Liver (tissue), 9 donors: ENCODE measurements around the gene AQP9. TPM values are rescaled to one million over a fixed set of nuclear protein-coding genes. Genes with fewer than 3 reads are reported as not detected.

Source experiments
- DNase-seq: peaks from one replicate; pipeline ENCODE4 v3.0.0-alpha.2; 2017; ENCODE audit warnings: low spot score
- H3K27ac ChIP-seq, 2 donors: one replicate each; pipeline ENCODE4 v1.7.0; 2013; ENCODE audit warnings: inconsistent platforms in 2 of 2, low read length in 2 of 2, control low read depth in 1 of 2, low read depth in 1 of 2, mild to moderate bottlenecking in 1 of 2
- H3K27me3 ChIP-seq, 4 donors: one replicate each; pipeline versions ENCODE4 v1.6.1 to v1.7.0; 2013; ENCODE audit warnings: low read length in 3 of 4, inconsistent platforms in 1 of 4, mild to moderate bottlenecking in 1 of 4, moderate library complexity in 1 of 4; ENCODE audit not compliant: control insufficient read depth in 4 of 4, insufficient read depth in 4 of 4
- H3K36me3 ChIP-seq, 4 donors: one replicate each; pipeline versions ENCODE4 v1.6.1 to v1.7.0; 2013; ENCODE audit warnings: low read length in 3 of 4, mild to moderate bottlenecking in 3 of 4, low read depth in 1 of 4, moderate library complexity in 1 of 4; ENCODE audit not compliant: control insufficient read depth in 4 of 4, insufficient read depth in 3 of 4
- H3K4me1 ChIP-seq, 4 donors: one replicate each; pipeline versions ENCODE4 v1.6.1 to v1.7.0; 2013; ENCODE audit warnings: low read length in 3 of 4, mild to moderate bottlenecking in 3 of 4, moderate library complexity in 1 of 4; ENCODE audit not compliant: control insufficient read depth in 4 of 4, insufficient read depth in 4 of 4
- H3K4me3 ChIP-seq, 3 donors: one replicate each; pipeline versions ENCODE4 v1.6.1 to v1.7.0; 2013; ENCODE audit warnings: low read length in 3 of 3, control low read depth in 1 of 3, low read depth in 1 of 3, mild to moderate bottlenecking in 1 of 3
- H3K9ac ChIP-seq, 2 donors: one replicate each; pipeline ENCODE4 v1.7.0; 2013; ENCODE audit warnings: low read length in 2 of 2, mild to moderate bottlenecking in 2 of 2, moderate library complexity in 2 of 2, control low read depth in 1 of 2, low read depth in 1 of 2
- H3K9me3 ChIP-seq, 4 donors: one replicate each; pipeline versions ENCODE4 v1.6.1 to v1.7.0; 2013; ENCODE audit warnings: low read length in 3 of 4; ENCODE audit not compliant: control insufficient read depth in 4 of 4
- FOXA1 ChIP-seq: IDR thresholded peaks from 2 replicates; pipeline ENCODE4 v1.6.1; 2016; ENCODE audit warnings: antibody characterized with exemption
- FOXA2 ChIP-seq: IDR thresholded peaks from 2 replicates; pipeline ENCODE4 v1.6.1; 2016; ENCODE audit warnings: antibody characterized with exemption
- GABPA ChIP-seq, 2 donors: IDR thresholded peaks in 1 of 2; conservative IDR thresholded peaks in 1 of 2; 2 replicates each; pipeline ENCODE4 v1.6.1; 2016; ENCODE audit warnings: antibody characterized with exemption in 2 of 2, mild to moderate bottlenecking in 1 of 2, moderate library complexity in 1 of 2
- HNF4A ChIP-seq, 2 donors: conservative IDR thresholded peaks; 2 replicates each; pipeline ENCODE4 v1.6.1; 2016; ENCODE audit warnings: antibody characterized with exemption in 2 of 2, mild to moderate bottlenecking in 2 of 2
- JUND ChIP-seq, 2 donors: IDR thresholded peaks; 2 replicates each; pipeline ENCODE4 v1.6.1; 2016; ENCODE audit warnings: antibody characterized with exemption in 2 of 2
- NR2F2 ChIP-seq: IDR thresholded peaks from 2 replicates; pipeline ENCODE4 v1.6.1; 2016; ENCODE audit warnings: antibody characterized with exemption
- RAD21 ChIP-seq, 2 donors: IDR thresholded peaks; 2 replicates each; pipeline ENCODE4 v1.6.1; 2016; ENCODE audit warnings: antibody characterized with exemption in 2 of 2, mild to moderate bottlenecking in 2 of 2
- RXRA ChIP-seq, 2 donors: IDR thresholded peaks; 2 replicates each; pipeline ENCODE4 v1.6.1; 2017 to 2018; ENCODE audit warnings: antibody characterized with exemption in 2 of 2, mild to moderate bottlenecking in 1 of 2
- SP1 ChIP-seq: IDR thresholded peaks from 2 replicates; pipeline ENCODE4 v1.6.1; 2018; ENCODE audit warnings: antibody characterized with exemption, mild to moderate bottlenecking
- TAF1 ChIP-seq: conservative IDR thresholded peaks from 2 replicates; pipeline ENCODE4 v1.6.1; 2016; ENCODE audit warnings: antibody characterized with exemption, mild to moderate bottlenecking
- YY1 ChIP-seq: IDR thresholded peaks from 2 replicates; pipeline ENCODE4 v1.6.1; 2016; ENCODE audit warnings: antibody characterized with exemption, mild to moderate bottlenecking
- WGBS: extraction: QIAGEN DNeasy Blood & Tissue Kit; methylation state at CpG from one replicate; pipeline ENCODE4 v1.1.7; 2013; 5-methylcytosine and 5-hydroxymethylcytosine counted together
- polyA plus RNA-seq, 2 donors: library from polyadenylated mRNA; stranded (reverse) in 1 of 2; unstranded in 1 of 2; fragments of 200-250 nt in 1 of 2; fragments of >200 nt in 1 of 2; fragmentation: Nextera tagmentation in 1 of 2; extraction: Ambion mirVana in 1 of 2; gene quantifications; one replicate each; pipeline versions ENCODE4 v1.2.1 to v1.2.3, GENCODE V29; 2013 to 2015
- total RNA-seq, 2 donors: library from RNA; depleted of rRNA; stranded (reverse); fragments of >200 nt; gene quantifications; one replicate each; pipeline ENCODE4 v1.2.3, GENCODE V29; 2014
- TF ChIP-seq, protein P1 (sequence below): IDR thresholded peaks from 2 replicates; pipeline ENCODE4 v1.6.1; 2016; ENCODE audit warnings: antibody characterized with exemption
- TF ChIP-seq, protein P2 (sequence below): IDR thresholded peaks from 2 replicates; pipeline ENCODE4 v1.6.1; 2016; ENCODE audit warnings: antibody characterized with exemption
- TF ChIP-seq, protein P3 (sequence below): IDR thresholded peaks from 2 replicates; pipeline ENCODE4 v1.6.1; 2016; ENCODE audit warnings: antibody characterized with exemption, mild to moderate bottlenecking
- donor health status: healthy.
- donor health status: healthy.
- donor health status: healthy.
- donor health status: healthy.
- donor health status: healthy.

AQP9 gene
- total and polyA plus RNA-seq, 4 donors, result 1.4 to 111 (median 86.6) TPM

DNA sequence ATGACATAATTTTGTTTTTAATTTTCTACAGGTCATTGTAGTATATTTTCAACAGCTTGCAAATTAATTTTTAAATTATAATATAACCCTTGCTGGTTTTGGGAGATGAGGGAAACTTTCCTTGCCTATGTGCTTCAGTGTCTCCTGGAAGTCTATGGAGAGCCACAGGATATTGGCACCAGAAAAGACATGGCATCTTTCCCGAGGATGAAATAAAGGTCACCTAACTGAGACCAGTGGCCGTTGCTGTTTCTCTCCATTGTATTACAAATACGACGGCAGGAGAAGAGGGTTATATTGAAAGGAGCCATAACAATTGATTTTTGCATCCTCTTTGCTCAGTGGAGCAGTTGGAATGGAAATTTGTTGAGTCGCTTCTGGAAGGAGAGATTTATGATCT, 19.9 kb upstream of the AQP9 start:
- 33% methylated on average over 5 of the region's 5 CpGs for whole genome bisulfite sequencing
- Histone ChIP-seq H3K9me3 (no peaks in the 10 kb centered on the region), H3K36me3 (no peaks in the 10 kb centered on the region), H3K4me1 (peaks cover 0 to 49% (median 31%) of the 10 kb centered on the region in 4 donors), H3K4me3 (no peak overlapping the region), H3K27ac (peak overlapping the region; percentile 59 to 61), H3K9ac (no peak overlapping the region), H3K27me3 (no peaks in the 10 kb centered on the region)
- peak in 1 of 2 donors; percentile 3 for TF ChIP-seq HNF4A (conservative IDR thresholded peaks at IDR 0.05)
- no peak for TF ChIP-seq GABPA (IDR thresholded peaks at IDR 0.05 in 1 of 2, conservative IDR thresholded peaks at IDR 0.05 in 1 of 2)
- peak in 1 of 2 donors; percentile 35 for TF ChIP-seq RAD21 (IDR thresholded peaks at IDR 0.05)
- no peak for DNase-seq

DNA sequence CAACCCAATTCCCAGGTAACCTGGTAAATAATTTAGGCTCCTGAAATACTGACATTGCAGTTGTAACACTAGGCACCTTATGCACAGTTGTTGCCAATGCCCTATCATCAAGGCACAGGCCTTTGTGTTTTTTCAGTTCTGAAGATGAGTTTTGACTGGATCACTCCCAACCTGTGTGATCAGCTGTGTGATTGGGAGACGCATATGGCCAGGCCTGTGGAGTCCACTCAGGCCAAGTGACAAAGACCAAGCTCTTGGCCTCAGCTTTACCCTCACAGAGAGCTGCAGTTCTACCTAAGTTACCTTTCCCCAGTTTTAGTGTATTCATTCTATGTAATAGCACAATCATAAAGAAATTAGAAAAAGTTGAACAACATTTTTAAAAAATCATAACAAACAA, 19.2 kb upstream of the AQP9 start:
- no peaks in the 10 kb centered on the region for H3K9me3 ChIP-seq
- H3K36me3 ChIP-seq, result no peaks in the 10 kb centered on the region
- DNase-seq, result no peak
- WGBS, result 42% methylated on average over 1 of the region's 1 CpG
- H3K4me3 ChIP-seq, result no peak overlapping the region
- TF ChIP-seq RXRA (IDR thresholded peaks at IDR 0.05) (peak in 1 of 2 donors; percentile 7), FOXA2 (no peak), SP1 (no peak)
- peaks cover 0 to 47% (median 31%) of the 10 kb centered on the region in 4 donors for H3K4me1 ChIP-seq
- H3K9ac ChIP-seq, result no peak overlapping the region
- peak overlapping the region in 1 of 2 donors; percentile 59 for H3K27ac ChIP-seq
- no peaks in the 10 kb centered on the region for H3K27me3 ChIP-seq

DNA sequence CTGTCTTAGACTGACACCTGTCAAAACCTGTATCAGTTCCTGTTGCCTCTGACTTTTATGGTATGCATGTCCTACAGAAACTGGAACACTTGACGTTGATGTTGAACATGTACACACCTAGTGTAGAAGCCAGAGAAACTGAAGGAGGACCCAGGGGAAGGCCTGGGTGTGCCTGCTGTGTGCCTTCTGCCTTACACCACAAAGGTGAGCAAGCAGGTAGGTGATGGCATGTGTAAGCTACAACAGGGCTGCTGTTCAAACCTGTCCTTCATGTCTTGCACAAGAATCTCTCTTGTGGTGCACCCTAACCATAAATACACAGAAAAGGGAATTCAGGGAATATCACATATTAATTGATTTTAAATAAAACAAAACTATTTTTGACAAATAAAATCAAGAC, 13.6 kb upstream of the AQP9 start:
- Histone ChIP-seq H3K9me3 (no peaks in the 10 kb centered on the region), H3K36me3 (peaks cover 0 to 2% (median 0%) of the 10 kb centered on the region in 4 donors), H3K27ac (no peak overlapping the region), H3K4me1 (no peaks in the 10 kb centered on the region), H3K4me3 (no peak overlapping the region), H3K9ac (no peak overlapping the region), H3K27me3 (no peaks in the 10 kb centered on the region)
- DNase-seq, result no peak
- 99% methylated on average over 1 of the region's 1 CpG for WGBS
- TF ChIP-seq SP1 (no peak), RXRA (IDR thresholded peaks at IDR 0.05) (no peak), GABPA (IDR thresholded peaks at IDR 0.05 in 1 of 2, conservative IDR thresholded peaks at IDR 0.05 in 1 of 2) (no peak), YY1 (no peak), TAF1 (no peak), FOXA1 (no peak), JUND (IDR thresholded peaks at IDR 0.05) (no peak), NR2F2 (no peak)
- TF ChIP-seq, protein P1, sequence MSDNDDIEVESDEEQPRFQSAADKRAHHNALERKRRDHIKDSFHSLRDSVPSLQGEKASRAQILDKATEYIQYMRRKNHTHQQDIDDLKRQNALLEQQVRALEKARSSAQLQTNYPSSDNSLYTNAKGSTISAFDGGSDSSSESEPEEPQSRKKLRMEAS, result no peak
- TF ChIP-seq, protein P2, sequence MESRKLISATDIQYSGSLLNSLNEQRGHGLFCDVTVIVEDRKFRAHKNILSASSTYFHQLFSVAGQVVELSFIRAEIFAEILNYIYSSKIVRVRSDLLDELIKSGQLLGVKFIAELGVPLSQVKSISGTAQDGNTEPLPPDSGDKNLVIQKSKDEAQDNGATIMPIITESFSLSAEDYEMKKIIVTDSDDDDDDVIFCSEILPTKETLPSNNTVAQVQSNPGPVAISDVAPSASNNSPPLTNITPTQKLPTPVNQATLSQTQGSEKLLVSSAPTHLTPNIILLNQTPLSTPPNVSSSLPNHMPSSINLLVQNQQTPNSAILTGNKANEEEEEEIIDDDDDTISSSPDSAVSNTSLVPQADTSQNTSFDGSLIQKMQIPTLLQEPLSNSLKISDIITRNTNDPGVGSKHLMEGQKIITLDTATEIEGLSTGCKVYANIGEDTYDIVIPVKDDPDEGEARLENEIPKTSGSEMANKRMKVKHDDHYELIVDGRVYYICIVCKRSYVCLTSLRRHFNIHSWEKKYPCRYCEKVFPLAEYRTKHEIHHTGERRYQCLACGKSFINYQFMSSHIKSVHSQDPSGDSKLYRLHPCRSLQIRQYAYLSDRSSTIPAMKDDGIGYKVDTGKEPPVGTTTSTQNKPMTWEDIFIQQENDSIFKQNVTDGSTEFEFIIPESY, result no peak

DNA sequence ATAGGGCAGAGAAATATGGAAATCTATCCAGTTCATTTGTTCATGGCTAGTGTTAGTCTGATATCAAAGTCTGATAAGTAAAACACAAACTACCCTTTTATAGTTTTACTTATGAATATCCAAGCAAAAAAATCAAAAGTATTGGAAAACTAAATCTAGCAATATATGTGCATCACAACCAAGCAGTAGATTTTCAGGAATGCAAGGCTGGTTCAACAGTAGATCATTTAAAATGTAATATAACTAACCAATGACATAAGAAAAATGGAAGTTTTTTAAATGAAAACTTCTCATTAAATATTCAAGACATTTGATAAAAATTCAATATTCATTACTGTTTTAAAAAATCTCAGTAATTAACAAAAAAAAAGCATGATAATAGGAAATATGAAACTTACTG, 12.8 kb upstream of the AQP9 start:
- Histone ChIP-seq H3K4me1 (no peaks in the 10 kb centered on the region), H3K9me3 (no peaks in the 10 kb centered on the region), H3K9ac (no peak overlapping the region), H3K4me3 (no peak overlapping the region), H3K27ac (no peak overlapping the region), H3K36me3 (peaks cover 0 to 2% (median 0%) of the 10 kb centered on the region in 4 donors), H3K27me3 (no peaks in the 10 kb centered on the region)
- TF ChIP-seq, protein P3, sequence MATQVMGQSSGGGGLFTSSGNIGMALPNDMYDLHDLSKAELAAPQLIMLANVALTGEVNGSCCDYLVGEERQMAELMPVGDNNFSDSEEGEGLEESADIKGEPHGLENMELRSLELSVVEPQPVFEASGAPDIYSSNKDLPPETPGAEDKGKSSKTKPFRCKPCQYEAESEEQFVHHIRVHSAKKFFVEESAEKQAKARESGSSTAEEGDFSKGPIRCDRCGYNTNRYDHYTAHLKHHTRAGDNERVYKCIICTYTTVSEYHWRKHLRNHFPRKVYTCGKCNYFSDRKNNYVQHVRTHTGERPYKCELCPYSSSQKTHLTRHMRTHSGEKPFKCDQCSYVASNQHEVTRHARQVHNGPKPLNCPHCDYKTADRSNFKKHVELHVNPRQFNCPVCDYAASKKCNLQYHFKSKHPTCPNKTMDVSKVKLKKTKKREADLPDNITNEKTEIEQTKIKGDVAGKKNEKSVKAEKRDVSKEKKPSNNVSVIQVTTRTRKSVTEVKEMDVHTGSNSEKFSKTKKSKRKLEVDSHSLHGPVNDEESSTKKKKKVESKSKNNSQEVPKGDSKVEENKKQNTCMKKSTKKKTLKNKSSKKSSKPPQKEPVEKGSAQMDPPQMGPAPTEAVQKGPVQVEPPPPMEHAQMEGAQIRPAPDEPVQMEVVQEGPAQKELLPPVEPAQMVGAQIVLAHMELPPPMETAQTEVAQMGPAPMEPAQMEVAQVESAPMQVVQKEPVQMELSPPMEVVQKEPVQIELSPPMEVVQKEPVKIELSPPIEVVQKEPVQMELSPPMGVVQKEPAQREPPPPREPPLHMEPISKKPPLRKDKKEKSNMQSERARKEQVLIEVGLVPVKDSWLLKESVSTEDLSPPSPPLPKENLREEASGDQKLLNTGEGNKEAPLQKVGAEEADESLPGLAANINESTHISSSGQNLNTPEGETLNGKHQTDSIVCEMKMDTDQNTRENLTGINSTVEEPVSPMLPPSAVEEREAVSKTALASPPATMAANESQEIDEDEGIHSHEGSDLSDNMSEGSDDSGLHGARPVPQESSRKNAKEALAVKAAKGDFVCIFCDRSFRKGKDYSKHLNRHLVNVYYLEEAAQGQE, result no peak
- no peak for TF ChIP-seq FOXA2
- DNase-seq, result no peak
